Kidney (tissue), 14 donors: ENCODE measurements around the gene CCDC92B. TPM values are rescaled to one million over a fixed set of nuclear protein-coding genes. Genes with fewer than 3 reads are reported as not detected.
A peak's percentile ranks its signal among the peaks of the same experiment; 100 is the strongest.

Experiments used
- DNase-seq, 5 donors: peaks; one replicate each; pipeline ENCODE4 v3.0.0-alpha.2; 2013 to 2020
- FAIRE-seq: peaks from 2 replicates; lab custom pipeline; 2012; peaks lifted over from hg19 to GRCh38; lab: Jason Lieb, UNC
- H3K27ac ChIP-seq, 2 donors: one replicate each; pipeline ENCODE4 v1.7.0; 2013; ENCODE audit warnings: low read depth in 2 of 2, low read length in 2 of 2, inconsistent platforms in 1 of 2
- H3K27me3 ChIP-seq: one replicate; pipeline ENCODE4 v1.7.1; 2013; ENCODE audit warnings: low read length, inconsistent platforms; ENCODE audit not compliant: control insufficient read depth, insufficient read depth
- H3K36me3 ChIP-seq, 3 donors: one replicate each; pipeline versions ENCODE4 v1.7.0 to v1.7.1; 2013; ENCODE audit warnings: low read length in 3 of 3, control low read depth in 1 of 3, inconsistent platforms in 1 of 3; ENCODE audit not compliant: insufficient read depth in 3 of 3, control insufficient read depth in 2 of 3
- H3K4me1 ChIP-seq, 3 donors: one replicate each; pipeline versions ENCODE4 v1.7.0 to v1.7.1; 2013; ENCODE audit warnings: low read length in 3 of 3, inconsistent platforms in 1 of 3, low read depth in 1 of 3; ENCODE audit not compliant: control insufficient read depth in 2 of 3, insufficient read depth in 2 of 3
- H3K4me3 ChIP-seq, 3 donors: one replicate each; pipeline versions ENCODE4 v1.7.0 to v1.8.1; 2013; ENCODE audit warnings: low read length in 3 of 3, control low read depth in 1 of 3, inconsistent platforms in 1 of 3
- H3K9ac ChIP-seq, 3 donors: one replicate each; pipeline versions ENCODE4 v1.7.0 to v1.7.1; 2013; ENCODE audit warnings: low read length in 3 of 3, control low read depth in 1 of 3, inconsistent platforms in 1 of 3
- H3K9me3 ChIP-seq, 3 donors: one replicate each; pipeline versions ENCODE4 v1.7.0 to v1.7.1; 2013; ENCODE audit warnings: low read length in 3 of 3, control low read depth in 1 of 3, inconsistent platforms in 1 of 3; ENCODE audit not compliant: control insufficient read depth in 2 of 3, insufficient read depth in 1 of 3
- intact Hi-C: fragments of 100-400 bp; cut with DNase I; formaldehyde crosslinking; loops from one replicate; pipeline ENCODE4 v1.11.1; 2022
- polyA plus RNA-seq: library from polyadenylated mRNA; stranded (reverse); fragments of 350-450 nt; fragmentation: Illumina TruSeq; extraction: RNeasy Lipid Tissue Mini Kit (QIAGEN cat#74804); gene quantifications from one replicate; pipeline ENCODE4 v1.2.3, GENCODE V29; 2014; ENCODE audit warnings: low read depth, low replicate concordance; ENCODE audit not compliant: insufficient read depth
- total RNA-seq: library from RNA; stranded (reverse); fragmentation: NEBNext Ultra II Directional; extraction: Animal tissue kit (Norgen Biotek cat#: 25700); gene quantifications from one replicate; pipeline ENCODE4 v1.2.1, GENCODE V29; 2021
- TF ChIP-seq, protein P1 (sequence below): IDR thresholded peaks from 3 replicates; pipeline ENCODE4 v1.5.1; 2012; ENCODE audit warnings: mild to moderate bottlenecking, moderate library complexity, borderline replicate concordance; ENCODE audit not compliant: insufficient read depth; ENCODE audit errors: extremely low read depth
- donor health status: control.
- donor health status: control.
- donor health status: control.
- donor health status: control.
- donor health status: control.
- donor health status: DM: yes; HTN: yes; CAD: no.
- donor health status: Normal renal cell carcinoma (clear cell type).

Gene CCDC92B
- total and polyA plus RNA-seq, 2 donors from 2014 or later: 0.11 to 1.0 TPM

- H3K27ac ChIP-seq: no peak overlapping the region
- H3K36me3 ChIP-seq: no peaks in the 10 kb centered on the region
- peaks cover 7% of the 10 kb centered on the region for H3K27me3 ChIP-seq
- TF ChIP-seq, protein P1, sequence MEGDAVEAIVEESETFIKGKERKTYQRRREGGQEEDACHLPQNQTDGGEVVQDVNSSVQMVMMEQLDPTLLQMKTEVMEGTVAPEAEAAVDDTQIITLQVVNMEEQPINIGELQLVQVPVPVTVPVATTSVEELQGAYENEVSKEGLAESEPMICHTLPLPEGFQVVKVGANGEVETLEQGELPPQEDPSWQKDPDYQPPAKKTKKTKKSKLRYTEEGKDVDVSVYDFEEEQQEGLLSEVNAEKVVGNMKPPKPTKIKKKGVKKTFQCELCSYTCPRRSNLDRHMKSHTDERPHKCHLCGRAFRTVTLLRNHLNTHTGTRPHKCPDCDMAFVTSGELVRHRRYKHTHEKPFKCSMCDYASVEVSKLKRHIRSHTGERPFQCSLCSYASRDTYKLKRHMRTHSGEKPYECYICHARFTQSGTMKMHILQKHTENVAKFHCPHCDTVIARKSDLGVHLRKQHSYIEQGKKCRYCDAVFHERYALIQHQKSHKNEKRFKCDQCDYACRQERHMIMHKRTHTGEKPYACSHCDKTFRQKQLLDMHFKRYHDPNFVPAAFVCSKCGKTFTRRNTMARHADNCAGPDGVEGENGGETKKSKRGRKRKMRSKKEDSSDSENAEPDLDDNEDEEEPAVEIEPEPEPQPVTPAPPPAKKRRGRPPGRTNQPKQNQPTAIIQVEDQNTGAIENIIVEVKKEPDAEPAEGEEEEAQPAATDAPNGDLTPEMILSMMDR: no peak
- DNase-seq: peak; percentile 40 to 88 (median 68)
- H3K9me3 ChIP-seq: no peaks in the 10 kb centered on the region
- FAIRE-seq: no peak
- intact Hi-C loops: no loop called here
- no peaks in the 10 kb centered on the region for H3K4me1 ChIP-seq
- H3K4me3 ChIP-seq: no peak overlapping the region
- no peak overlapping the region for H3K9ac ChIP-seq
Measured at GRCh38 chr17:2723997-2724783, 25.3 kb downstream of the CCDC92B start.

- H3K27me3 ChIP-seq: peaks cover 7% of the 10 kb centered on the region
- TF ChIP-seq, protein P1: no peak
- DNase-seq (peak in 2 of 5 donors; percentile 20 to 29), FAIRE-seq (no peak)
- no peak overlapping the region for H3K4me3 ChIP-seq
- H3K4me1 ChIP-seq: no peaks in the 10 kb centered on the region
- no peak overlapping the region for H3K9ac ChIP-seq
- no peaks in the 10 kb centered on the region for H3K9me3 ChIP-seq
- H3K36me3 ChIP-seq: no peaks in the 10 kb centered on the region
- no peak overlapping the region for H3K27ac ChIP-seq
- intact Hi-C loops: no loop called here
Measured at GRCh38 chr17:2723505-2723996, 25.9 kb downstream of the CCDC92B start.

- no peaks in the 10 kb centered on the region for H3K9me3 ChIP-seq
- intact Hi-C loops: no loop called here
- no peak for FAIRE-seq
Measured at GRCh38 chr17:2722611-2723010, 26.8 kb downstream of the CCDC92B start.

More at GRCh38 chr17:2722611-2723010, 26.8 kb downstream of the CCDC92B start:
- no peak overlapping the region for H3K9ac ChIP-seq
- TF ChIP-seq, protein P1: no peak
- H3K27me3 ChIP-seq: peaks cover 7% of the 10 kb centered on the region
- H3K36me3 ChIP-seq: no peaks in the 10 kb centered on the region
- H3K4me1 ChIP-seq: no peaks in the 10 kb centered on the region
- no peak overlapping the region for H3K4me3 ChIP-seq
- no peak overlapping the region for H3K27ac ChIP-seq
- no peak for DNase-seq
